ENCODE results near the gene DDX31.

- TF ChIP-seq CTCF (conservative IDR thresholded peaks at IDR 0.05; ENCODE audit: low read depth, low read length) = no peak
- no peak for TF ChIP-seq EZH2 (IDR thresholded peaks at IDR 0.05; ENCODE audit: low read length, unreplicated experiment)
- no peak for TF ChIP-seq EZH2phosphoT487 (IDR thresholded peaks at IDR 0.05; ENCODE audit: borderline replicate concordance, low read length)
Measured at GRCh38 chr9:132583584-132584304, 86.0 kb downstream of the DDX31 start.
